ENCODE results near the gene AQP6.

DNA sequence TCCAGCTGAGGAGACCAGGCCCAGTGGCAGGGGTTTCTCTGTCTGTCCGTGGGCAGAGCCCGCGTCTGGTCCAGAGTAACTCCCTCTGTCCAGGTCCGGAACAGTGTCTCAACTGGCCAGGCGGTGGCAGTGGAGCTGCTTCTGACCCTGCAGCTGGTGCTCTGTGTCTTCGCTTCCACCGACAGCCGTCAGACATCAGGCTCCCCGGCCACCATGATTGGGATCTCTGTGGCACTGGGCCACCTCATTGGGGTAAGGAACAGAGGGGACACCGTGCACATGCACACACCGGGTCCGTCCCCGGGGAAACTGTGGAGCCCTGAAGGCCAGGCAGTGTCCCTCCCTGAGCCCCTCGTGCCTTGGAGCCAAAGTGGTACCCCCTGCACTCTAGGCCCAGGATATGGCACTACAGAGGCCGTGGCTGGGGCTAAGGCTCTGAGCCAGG, 1.5 kb downstream of the AQP6 start:
- no peak for TF ChIP-seq EZH2 (IDR thresholded peaks at IDR 0.05; ENCODE audit: low read length, missing control alignments)
- TF ChIP-seq, protein P1, sequence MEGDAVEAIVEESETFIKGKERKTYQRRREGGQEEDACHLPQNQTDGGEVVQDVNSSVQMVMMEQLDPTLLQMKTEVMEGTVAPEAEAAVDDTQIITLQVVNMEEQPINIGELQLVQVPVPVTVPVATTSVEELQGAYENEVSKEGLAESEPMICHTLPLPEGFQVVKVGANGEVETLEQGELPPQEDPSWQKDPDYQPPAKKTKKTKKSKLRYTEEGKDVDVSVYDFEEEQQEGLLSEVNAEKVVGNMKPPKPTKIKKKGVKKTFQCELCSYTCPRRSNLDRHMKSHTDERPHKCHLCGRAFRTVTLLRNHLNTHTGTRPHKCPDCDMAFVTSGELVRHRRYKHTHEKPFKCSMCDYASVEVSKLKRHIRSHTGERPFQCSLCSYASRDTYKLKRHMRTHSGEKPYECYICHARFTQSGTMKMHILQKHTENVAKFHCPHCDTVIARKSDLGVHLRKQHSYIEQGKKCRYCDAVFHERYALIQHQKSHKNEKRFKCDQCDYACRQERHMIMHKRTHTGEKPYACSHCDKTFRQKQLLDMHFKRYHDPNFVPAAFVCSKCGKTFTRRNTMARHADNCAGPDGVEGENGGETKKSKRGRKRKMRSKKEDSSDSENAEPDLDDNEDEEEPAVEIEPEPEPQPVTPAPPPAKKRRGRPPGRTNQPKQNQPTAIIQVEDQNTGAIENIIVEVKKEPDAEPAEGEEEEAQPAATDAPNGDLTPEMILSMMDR (conservative IDR thresholded peaks at IDR 0.05 in 1 of 2, IDR thresholded peaks at IDR 0.05 in 1 of 2; ENCODE audit: low read depth in 1 of 2, low read length in 2 of 2): peak; percentile 61 to 77

Data from fibroblast of lung (primary cell).